GM12801 (cell line): ENCODE measurements around the gene TRAF7.

ENCODE experiments used
- CTCF ChIP-seq: IDR thresholded peaks from one replicate; pipeline ENCODE4 v1.5.1; 2011; ENCODE audit warnings: control low read depth; ENCODE audit not compliant: insufficient read length; ENCODE audit errors: extremely low read depth

Gene TRAF7

GRCh38 chr16:2177561-2177960 lies 22.0 kb downstream of the TRAF7 start:
- no peak for TF ChIP-seq CTCF

GRCh38 chr16:2178321-2179106 lies 22.9 kb downstream of the TRAF7 start:
- no peak for TF ChIP-seq CTCF

GRCh38 chr16:2179107-2179501 lies 23.5 kb downstream of the TRAF7 start:
- no peak for TF ChIP-seq CTCF

GRCh38 chr16:2179576-2179975 lies 24.0 kb downstream of the TRAF7 start:
- TF ChIP-seq CTCF, result no peak

GRCh38 chr16:2180461-2180860 lies 24.9 kb downstream of the TRAF7 start:
- no peak for TF ChIP-seq CTCF

GRCh38 chr16:2180962-2181923 lies 25.7 kb downstream of the TRAF7 start:
- TF ChIP-seq CTCF, result no peak

- TF ChIP-seq CTCF, result no peak
Observed at GRCh38 chr16:2181952-2182351, 26.4 kb downstream of the TRAF7 start.
